ENCODE data around the gene DNAH17.

DNAH17 gene

GRCh38 chr17:78577296-78577695, at the start of gene DNAH17:
Gene DNAH17, minus strand, starts transcription at chr17:78577396. Its CDS starts 2,339 bp downstream, at chr17:78575057.
- no peak within 1 kb of the TSS for H3K27ac ChIP-seq (ENCODE audit: low read depth, low read length)

GRCh38 chr17:78624324-78625151, 47.3 kb upstream of the DNAH17 start:
- Histone ChIP-seq H3K4me3 (ENCODE audit: low read depth, low read length) (no peak overlapping the region), H3K9me3 (ENCODE audit: control insufficient read depth, insufficient read depth, low read depth, low read length) (no peaks in the 10 kb centered on the region), H3K27me3 (ENCODE audit: control insufficient read depth, insufficient read depth, low read length) (no peaks in the 10 kb centered on the region), H3K36me3 (ENCODE audit: control insufficient read depth, insufficient read depth, low read length) (no peaks in the 10 kb centered on the region), H3K27ac (ENCODE audit: low read depth, low read length) (no peak overlapping the region), H3K9ac (ENCODE audit: low read length) (no peak overlapping the region), H3K4me1 (ENCODE audit: control insufficient read depth, insufficient read depth, low read length) (no peaks in the 10 kb centered on the region)

More at GRCh38 chr17:78577296-78577695, at the start of gene DNAH17:
- no peaks in the 10 kb centered on the region for H3K9me3 ChIP-seq (ENCODE audit: control insufficient read depth, insufficient read depth, low read depth, low read length)
- no peaks in the 10 kb centered on the region for H3K36me3 ChIP-seq (ENCODE audit: control insufficient read depth, insufficient read depth, low read length)
- no peak within 1 kb of the TSS for H3K9ac ChIP-seq (ENCODE audit: low read length)
- no peaks in the 10 kb centered on the region for H3K27me3 ChIP-seq (ENCODE audit: control insufficient read depth, insufficient read depth, low read length)
- no peaks in the 10 kb centered on the region for H3K4me1 ChIP-seq (ENCODE audit: control insufficient read depth, insufficient read depth, low read length)
- H3K4me3 ChIP-seq (ENCODE audit: low read depth, low read length) = no peak within 1 kb of the TSS

GRCh38 chr17:78623541-78623940, 46.3 kb upstream of the DNAH17 start:
- H3K27ac ChIP-seq (ENCODE audit: low read depth, low read length) = no peak overlapping the region
- no peaks in the 10 kb centered on the region for H3K27me3 ChIP-seq (ENCODE audit: control insufficient read depth, insufficient read depth, low read length)
- H3K4me1 ChIP-seq (ENCODE audit: control insufficient read depth, insufficient read depth, low read length) = no peaks in the 10 kb centered on the region
- H3K36me3 ChIP-seq (ENCODE audit: control insufficient read depth, insufficient read depth, low read length) = no peaks in the 10 kb centered on the region
- H3K9ac ChIP-seq (ENCODE audit: low read length) = no peak overlapping the region
- H3K9me3 ChIP-seq (ENCODE audit: control insufficient read depth, insufficient read depth, low read depth, low read length) = no peaks in the 10 kb centered on the region
- H3K4me3 ChIP-seq (ENCODE audit: low read depth, low read length) = no peak overlapping the region

GRCh38 chr17:78622491-78623265, 45.5 kb upstream of the DNAH17 start:
- Histone ChIP-seq H3K4me3 (ENCODE audit: low read depth, low read length) (no peak overlapping the region), H3K9ac (ENCODE audit: low read length) (no peak overlapping the region), H3K9me3 (ENCODE audit: control insufficient read depth, insufficient read depth, low read depth, low read length) (no peaks in the 10 kb centered on the region), H3K27me3 (ENCODE audit: control insufficient read depth, insufficient read depth, low read length) (no peaks in the 10 kb centered on the region), H3K27ac (ENCODE audit: low read depth, low read length) (no peak overlapping the region), H3K36me3 (ENCODE audit: control insufficient read depth, insufficient read depth, low read length) (no peaks in the 10 kb centered on the region), H3K4me1 (ENCODE audit: control insufficient read depth, insufficient read depth, low read length) (no peaks in the 10 kb centered on the region)

- Histone ChIP-seq H3K4me3 (ENCODE audit: low read depth, low read length) (no peak overlapping the region), H3K36me3 (ENCODE audit: control insufficient read depth, insufficient read depth, low read length) (no peaks in the 10 kb centered on the region), H3K9ac (ENCODE audit: low read length) (no peak overlapping the region), H3K27me3 (ENCODE audit: control insufficient read depth, insufficient read depth, low read length) (no peaks in the 10 kb centered on the region), H3K9me3 (ENCODE audit: control insufficient read depth, insufficient read depth, low read depth, low read length) (no peaks in the 10 kb centered on the region), H3K27ac (ENCODE audit: low read depth, low read length) (no peak overlapping the region), H3K4me1 (ENCODE audit: control insufficient read depth, insufficient read depth, low read length) (no peaks in the 10 kb centered on the region)
Observed at GRCh38 chr17:78621720-78622490, 44.7 kb upstream of the DNAH17 start.

GRCh38 chr17:78620099-78620498, 42.9 kb upstream of the DNAH17 start:
- no peaks in the 10 kb centered on the region for H3K9me3 ChIP-seq (ENCODE audit: control insufficient read depth, insufficient read depth, low read depth, low read length)
- no peak overlapping the region for H3K4me3 ChIP-seq (ENCODE audit: low read depth, low read length)
- no peak overlapping the region for H3K27ac ChIP-seq (ENCODE audit: low read depth, low read length)
- no peaks in the 10 kb centered on the region for H3K27me3 ChIP-seq (ENCODE audit: control insufficient read depth, insufficient read depth, low read length)
- no peak overlapping the region for H3K9ac ChIP-seq (ENCODE audit: low read length)
- H3K36me3 ChIP-seq (ENCODE audit: control insufficient read depth, insufficient read depth, low read length) = no peaks in the 10 kb centered on the region
- no peaks in the 10 kb centered on the region for H3K4me1 ChIP-seq (ENCODE audit: control insufficient read depth, insufficient read depth, low read length)

GRCh38 chr17:78619334-78619733, 42.1 kb upstream of the DNAH17 start:
- Histone ChIP-seq H3K4me1 (ENCODE audit: control insufficient read depth, insufficient read depth, low read length) (no peaks in the 10 kb centered on the region), H3K27me3 (ENCODE audit: control insufficient read depth, insufficient read depth, low read length) (no peaks in the 10 kb centered on the region), H3K27ac (ENCODE audit: low read depth, low read length) (no peak overlapping the region), H3K4me3 (ENCODE audit: low read depth, low read length) (no peak overlapping the region), H3K36me3 (ENCODE audit: control insufficient read depth, insufficient read depth, low read length) (no peaks in the 10 kb centered on the region), H3K9ac (ENCODE audit: low read length) (no peak overlapping the region), H3K9me3 (ENCODE audit: control insufficient read depth, insufficient read depth, low read depth, low read length) (no peaks in the 10 kb centered on the region)

- H3K27ac ChIP-seq (ENCODE audit: low read depth, low read length) = no peak overlapping the region
- no peaks in the 10 kb centered on the region for H3K4me1 ChIP-seq (ENCODE audit: control insufficient read depth, insufficient read depth, low read length)
- H3K9me3 ChIP-seq (ENCODE audit: control insufficient read depth, insufficient read depth, low read depth, low read length) = no peaks in the 10 kb centered on the region
- H3K4me3 ChIP-seq (ENCODE audit: low read depth, low read length) = no peak overlapping the region
- H3K36me3 ChIP-seq (ENCODE audit: control insufficient read depth, insufficient read depth, low read length) = no peaks in the 10 kb centered on the region
- no peak overlapping the region for H3K9ac ChIP-seq (ENCODE audit: low read length)
- H3K27me3 ChIP-seq (ENCODE audit: control insufficient read depth, insufficient read depth, low read length) = peaks cover 3% of the 10 kb centered on the region; the same call in 1 of the 2 replicates
Observed at GRCh38 chr17:78618264-78619066, 41.3 kb upstream of the DNAH17 start.

- Histone ChIP-seq H3K36me3 (ENCODE audit: control insufficient read depth, insufficient read depth, low read length) (no peaks in the 10 kb centered on the region), H3K9ac (ENCODE audit: low read length) (no peak overlapping the region), H3K9me3 (ENCODE audit: control insufficient read depth, insufficient read depth, low read depth, low read length) (no peaks in the 10 kb centered on the region), H3K4me3 (ENCODE audit: low read depth, low read length) (no peak overlapping the region), H3K27ac (ENCODE audit: low read depth, low read length) (no peak overlapping the region), H3K4me1 (ENCODE audit: control insufficient read depth, insufficient read depth, low read length) (no peaks in the 10 kb centered on the region), H3K27me3 (ENCODE audit: control insufficient read depth, insufficient read depth, low read length) (peaks cover 5% of the 10 kb centered on the region; the same call in 1 of the 2 replicates)
Observed at GRCh38 chr17:78617511-78618061, 40.4 kb upstream of the DNAH17 start.

- Histone ChIP-seq H3K4me1 (ENCODE audit: control insufficient read depth, insufficient read depth, low read length) (no peaks in the 10 kb centered on the region), H3K4me3 (ENCODE audit: low read depth, low read length) (no peak overlapping the region), H3K27ac (ENCODE audit: low read depth, low read length) (no peak overlapping the region), H3K36me3 (ENCODE audit: control insufficient read depth, insufficient read depth, low read length) (no peaks in the 10 kb centered on the region), H3K9me3 (ENCODE audit: control insufficient read depth, insufficient read depth, low read depth, low read length) (no peaks in the 10 kb centered on the region), H3K9ac (ENCODE audit: low read length) (no peak overlapping the region), H3K27me3 (ENCODE audit: control insufficient read depth, insufficient read depth, low read length) (peaks cover 10% of the 10 kb centered on the region)
Observed at GRCh38 chr17:78616946-78617345, 39.8 kb upstream of the DNAH17 start.

Data from HUES6 (cell line).